ENCODE data around the gene CALCOCO1.

DNA sequence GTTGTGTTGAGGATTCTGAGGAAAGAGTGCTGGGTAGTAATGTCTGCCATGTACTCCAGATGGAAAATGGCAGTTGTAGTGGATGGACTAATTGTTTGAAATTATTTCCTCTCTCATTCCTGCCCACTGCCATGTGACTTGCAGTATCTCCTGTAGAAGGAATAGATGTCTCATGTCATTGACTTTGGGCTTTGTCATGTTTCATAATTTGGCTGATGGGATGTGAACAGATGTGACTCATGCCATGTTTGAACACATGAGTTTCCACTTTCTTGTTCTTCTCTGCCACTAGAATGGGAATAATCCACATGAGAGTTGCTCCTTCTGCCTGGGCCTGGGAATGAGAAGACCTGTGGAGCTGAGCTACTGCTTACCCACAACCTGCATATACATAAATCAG, 2.4 kb upstream of the CALCOCO1 start:
- TF ChIP-seq, protein P1, sequence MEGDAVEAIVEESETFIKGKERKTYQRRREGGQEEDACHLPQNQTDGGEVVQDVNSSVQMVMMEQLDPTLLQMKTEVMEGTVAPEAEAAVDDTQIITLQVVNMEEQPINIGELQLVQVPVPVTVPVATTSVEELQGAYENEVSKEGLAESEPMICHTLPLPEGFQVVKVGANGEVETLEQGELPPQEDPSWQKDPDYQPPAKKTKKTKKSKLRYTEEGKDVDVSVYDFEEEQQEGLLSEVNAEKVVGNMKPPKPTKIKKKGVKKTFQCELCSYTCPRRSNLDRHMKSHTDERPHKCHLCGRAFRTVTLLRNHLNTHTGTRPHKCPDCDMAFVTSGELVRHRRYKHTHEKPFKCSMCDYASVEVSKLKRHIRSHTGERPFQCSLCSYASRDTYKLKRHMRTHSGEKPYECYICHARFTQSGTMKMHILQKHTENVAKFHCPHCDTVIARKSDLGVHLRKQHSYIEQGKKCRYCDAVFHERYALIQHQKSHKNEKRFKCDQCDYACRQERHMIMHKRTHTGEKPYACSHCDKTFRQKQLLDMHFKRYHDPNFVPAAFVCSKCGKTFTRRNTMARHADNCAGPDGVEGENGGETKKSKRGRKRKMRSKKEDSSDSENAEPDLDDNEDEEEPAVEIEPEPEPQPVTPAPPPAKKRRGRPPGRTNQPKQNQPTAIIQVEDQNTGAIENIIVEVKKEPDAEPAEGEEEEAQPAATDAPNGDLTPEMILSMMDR (IDR thresholded peaks at IDR 0.05) = no peak
- no peak for TF ChIP-seq POLR2A (IDR thresholded peaks at IDR 0.05)

Data from breast epithelium (tissue), 3 donors.